CD4-positive, alpha-beta T cell (primary cell): ENCODE measurements around the gene VSIG2. TPM values are rescaled to one million over a fixed set of nuclear protein-coding genes. Genes with fewer than 3 reads are reported as not detected.

Experiments
- ATAC-seq: fragments of 200-7000 bp; cut with Tn5 transposase; one replicate; pipeline ENCODE4 v1.10.0; 2022; ENCODE audit warnings: mild to moderate bottlenecking; ENCODE audit not compliant: poor library complexity
- CTCF ChIA-PET: fragments of 350-600 bp; sonication (Branson Sonifier 250); formaldehyde crosslinking; loops from one replicate; lab custom pipeline; 2021; ENCODE audit warnings: antibody characterized with exemption, inconsistent platforms; lab: Charles Lee
- POLR2A ChIA-PET: fragments of 350-600 bp; sonication (Branson Sonifier 250); formaldehyde crosslinking; loops from one replicate; lab custom pipeline; 2021; ENCODE audit warnings: antibody characterized with exemption, inconsistent platforms; lab: Charles Lee
- DNase-seq, 14 experiments: peaks; one replicate each; pipeline ENCODE4 v3.0.0-alpha.2; 2013 to 2020; ENCODE audit warnings: mixed read lengths in 2 of 14
- H3K27ac ChIP-seq, 2 donors: one replicate each; pipeline versions ENCODE4 v1.5.1 to v1.7.0; 2013; ENCODE audit warnings: low read length in 2 of 2, low read depth in 1 of 2, mild to moderate bottlenecking in 1 of 2
- H3K27me3 ChIP-seq, 2 experiments: 1 replicate in 1 of 2; 2 replicates in 1 of 2; pipeline versions ENCODE4 v1.6.1 to v1.7.0; 2013; ENCODE audit warnings: low read length in 2 of 2, control low read depth in 1 of 2, mild to moderate bottlenecking in 1 of 2, moderate library complexity in 1 of 2; ENCODE audit not compliant: insufficient read depth in 2 of 2, control insufficient read depth in 1 of 2
- H3K36me3 ChIP-seq: one replicate; pipeline ENCODE4 v1.6.1; 2013; ENCODE audit warnings: low read length, control low read depth; ENCODE audit not compliant: insufficient read depth
- H3K4me1 ChIP-seq: one replicate; pipeline ENCODE4 v1.6.1; 2013; ENCODE audit warnings: low read length, control low read depth; ENCODE audit not compliant: insufficient read depth
- H3K4me3 ChIP-seq: one replicate; pipeline ENCODE4 v1.5.1; 2013; ENCODE audit warnings: mild to moderate bottlenecking, low read length, moderate library complexity
- H3K9me3 ChIP-seq, 2 experiments: 1 replicate in 1 of 2; 2 replicates in 1 of 2; pipeline versions ENCODE4 v1.6.1 to v1.7.0; 2013; ENCODE audit warnings: low read length in 2 of 2, mild to moderate bottlenecking in 2 of 2, control low read depth in 1 of 2, moderate library complexity in 1 of 2; ENCODE audit not compliant: control insufficient read depth in 1 of 2, insufficient read depth in 1 of 2
- H3K27ac Mint-ChIP-seq: one replicate; pipeline ENCODE4 v1.8.0; 2020; ENCODE audit warnings: mixed read lengths
- H3K27me3 Mint-ChIP-seq: one replicate; pipeline ENCODE4 v1.8.0; 2021; ENCODE audit warnings: mixed read lengths
- H3K36me3 Mint-ChIP-seq: one replicate; pipeline ENCODE4 v1.8.0; 2021; ENCODE audit warnings: low read depth, mixed read lengths
- H3K4me1 Mint-ChIP-seq: one replicate; pipeline ENCODE4 v1.8.0; 2021; ENCODE audit warnings: low read depth, mixed read lengths
- H3K4me3 Mint-ChIP-seq: one replicate; pipeline ENCODE4 v1.8.0; 2020; ENCODE audit warnings: mild to moderate bottlenecking, mixed read lengths
- H3K9me3 Mint-ChIP-seq: one replicate; pipeline ENCODE4 v1.8.0; 2020; ENCODE audit warnings: mixed read lengths
- intact Hi-C, 2 experiments: fragments of 100-400 bp; cut with DNase I in 1 of 2; cut with micrococcal nuclease in 1 of 2; formaldehyde crosslinking; loops; one replicate each; pipeline versions ENCODE4 v1.15.1 to v1.9.0; 2023 to 2025; cut with DNase I, micrococcal nuclease
- total RNA-seq, 174 experiments: library from RNA in 2 of 174; stranded (reverse) in 2 of 174; gene quantifications; one replicate each; pipeline ENCODE4 v1.2.3 and lab custom pipeline; 2021 to 2026
- TF ChIP-seq, protein P1 (sequence below): fragments of 200-600 bp; IDR thresholded peaks from one replicate; pipeline ENCODE4 v1.8.0; 2022; ENCODE audit warnings: antibody characterized with exemption, mild to moderate bottlenecking

The VSIG2 gene
- total RNA-seq, 2 experiments from 2014 or later, result 0.28 TPM; not detected in 1

DNA sequence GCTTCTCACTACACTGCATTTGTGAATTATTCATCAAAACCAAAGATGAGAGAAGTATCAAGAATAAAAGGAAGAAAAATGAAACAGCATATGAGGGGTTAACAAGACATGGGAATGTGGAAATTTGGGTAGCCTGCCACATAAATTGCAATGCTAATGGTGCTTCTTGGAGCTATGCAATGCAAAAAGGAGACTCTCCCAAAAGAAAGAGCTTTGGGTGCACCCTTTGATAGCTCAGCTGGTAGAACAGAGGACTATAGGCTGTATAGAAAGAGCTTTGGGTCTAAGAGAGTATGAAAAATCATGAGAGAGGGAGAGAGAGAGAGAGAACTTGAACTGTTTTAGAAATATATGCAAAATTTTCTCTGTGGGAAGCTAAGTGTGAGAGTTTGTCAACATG lies 52.0 kb downstream of the VSIG2 start:
- Histone ChIP-seq H3K4me1 (no peaks in the 10 kb centered on the region), H3K4me3 (no peak overlapping the region), H3K27ac (no peak overlapping the region), H3K9me3 (no peaks in the 10 kb centered on the region), H3K36me3 (no peaks in the 10 kb centered on the region), H3K27me3 (peaks cover 0 to 3% of the 10 kb centered on the region in 2 experiments)
- H3K4me3 Mint-ChIP-seq, result no peak overlapping the region
- CTCF ChIA-PET, result no interaction called here
- H3K27me3 Mint-ChIP-seq, result peaks cover 16% of the 10 kb centered on the region
- DNase-seq (no peak), ATAC-seq (no peak)
- POLR2A ChIA-PET, result interaction anchor here (1.2 kb wide), 1 partner anchor 27 kb away, joined by 3 read pairs; the partner anchor contains the start of gene SIAE
- H3K4me1 Mint-ChIP-seq, result no peaks in the 10 kb centered on the region
- no peak overlapping the region for H3K27ac Mint-ChIP-seq
- H3K36me3 Mint-ChIP-seq, result peaks cover 7% of the 10 kb centered on the region
- H3K9me3 Mint-ChIP-seq, result peaks cover 9% of the 10 kb centered on the region
- intact Hi-C loops, result no loop called here
- TF ChIP-seq, protein P1, sequence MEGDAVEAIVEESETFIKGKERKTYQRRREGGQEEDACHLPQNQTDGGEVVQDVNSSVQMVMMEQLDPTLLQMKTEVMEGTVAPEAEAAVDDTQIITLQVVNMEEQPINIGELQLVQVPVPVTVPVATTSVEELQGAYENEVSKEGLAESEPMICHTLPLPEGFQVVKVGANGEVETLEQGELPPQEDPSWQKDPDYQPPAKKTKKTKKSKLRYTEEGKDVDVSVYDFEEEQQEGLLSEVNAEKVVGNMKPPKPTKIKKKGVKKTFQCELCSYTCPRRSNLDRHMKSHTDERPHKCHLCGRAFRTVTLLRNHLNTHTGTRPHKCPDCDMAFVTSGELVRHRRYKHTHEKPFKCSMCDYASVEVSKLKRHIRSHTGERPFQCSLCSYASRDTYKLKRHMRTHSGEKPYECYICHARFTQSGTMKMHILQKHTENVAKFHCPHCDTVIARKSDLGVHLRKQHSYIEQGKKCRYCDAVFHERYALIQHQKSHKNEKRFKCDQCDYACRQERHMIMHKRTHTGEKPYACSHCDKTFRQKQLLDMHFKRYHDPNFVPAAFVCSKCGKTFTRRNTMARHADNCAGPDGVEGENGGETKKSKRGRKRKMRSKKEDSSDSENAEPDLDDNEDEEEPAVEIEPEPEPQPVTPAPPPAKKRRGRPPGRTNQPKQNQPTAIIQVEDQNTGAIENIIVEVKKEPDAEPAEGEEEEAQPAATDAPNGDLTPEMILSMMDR, result no peak

DNA sequence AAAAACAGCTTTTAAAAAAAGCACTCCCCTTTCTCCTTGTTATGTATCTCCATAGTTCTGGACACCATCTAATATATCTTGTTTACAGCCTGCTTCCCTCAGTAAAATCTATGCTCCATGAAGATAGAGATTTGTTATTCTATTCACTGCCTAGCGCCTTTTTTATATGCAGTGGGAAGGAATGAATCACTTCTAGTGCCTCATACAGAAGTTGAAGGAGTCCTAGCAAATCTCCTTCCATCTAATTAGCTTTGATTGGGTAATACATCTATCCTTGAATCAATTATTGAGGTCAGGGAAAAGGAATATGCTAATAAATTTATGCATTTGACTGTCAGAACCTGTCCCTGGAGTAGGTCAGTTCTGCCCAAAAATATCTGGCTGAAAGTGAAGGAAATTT lies 52.5 kb downstream of the VSIG2 start:
- H3K27me3 Mint-ChIP-seq, result peaks cover 16% of the 10 kb centered on the region
- H3K36me3 Mint-ChIP-seq, result peaks cover 7% of the 10 kb centered on the region
- H3K36me3 ChIP-seq, result no peaks in the 10 kb centered on the region
- H3K9me3 ChIP-seq, result no peaks in the 10 kb centered on the region
- no peaks in the 10 kb centered on the region for H3K4me1 Mint-ChIP-seq
- ChIA-PET CTCF (no interaction called here), POLR2A (no interaction called here)
- no peak overlapping the region for H3K27ac Mint-ChIP-seq
- H3K9me3 Mint-ChIP-seq, result peaks cover 9% of the 10 kb centered on the region
- H3K4me3 Mint-ChIP-seq, result no peak overlapping the region
- H3K27ac ChIP-seq, result no peak overlapping the region
- TF ChIP-seq, protein P1, result no peak
- no peak overlapping the region for H3K4me3 ChIP-seq
- DNase-seq (no peak), ATAC-seq (no peak)
- no peaks in the 10 kb centered on the region for H3K4me1 ChIP-seq
- peaks cover 0 to 3% of the 10 kb centered on the region in 2 experiments for H3K27me3 ChIP-seq
- intact Hi-C loops, result no loop called here

Other genes with a start within 250 kb of the VSIG2 start
- gene OR8B12, start 208.6 kb downstream of the VSIG2 start, total RNA-seq, result not detected
- not detected for gene OR8A1, start 182.3 kb downstream of the VSIG2 start, total RNA-seq
- gene PANX3, start 140.8 kb downstream of the VSIG2 start, total RNA-seq, result not detected
- gene TBRG1, start 129.4 kb downstream of the VSIG2 start, total RNA-seq, result 10 to 100 TPM; 62.4 to 65.9 TPM
- 1 to 10 TPM; 4.5 to 5.6 TPM for gene SIAE, start 78.5 kb downstream of the VSIG2 start, total RNA-seq
- under 1 TPM in 1 of 2 experiments, not detected in 1; 0.16 TPM for gene SPA17, start 78.4 kb downstream of the VSIG2 start, total RNA-seq
- 1 to 10 TPM in 1 of 2 experiments, under 1 TPM in 1; 0.84 to 1.4 TPM for gene NRGN, start 12.3 kb downstream of the VSIG2 start, total RNA-seq
- gene ESAM, start 10.0 kb upstream of the VSIG2 start, total RNA-seq, result under 1 TPM; 0.38 to 0.64 TPM
- gene MSANTD2, start 48.2 kb upstream of the VSIG2 start, total RNA-seq, result 1 to 10 TPM; 4.2 to 5.1 TPM
- 10 to 100 TPM; 26.2 to 27.2 TPM for gene ROBO3, start 113.2 kb upstream of the VSIG2 start, total RNA-seq
- not detected for gene ROBO4, start 145.6 kb upstream of the VSIG2 start, total RNA-seq
- gene HEPN1, start 167.0 kb upstream of the VSIG2 start, total RNA-seq, result not detected
- not detected for gene HEPACAM, start 183.8 kb upstream of the VSIG2 start, total RNA-seq
- gene CCDC15, start 201.9 kb upstream of the VSIG2 start, total RNA-seq, result 1 to 10 TPM in 1 of 2 experiments, under 1 TPM in 1; 0.89 to 1.1 TPM